GM12801 (cell line): ENCODE data around the gene CLDN15.

Experiments
- TF ChIP-seq, protein P1 (sequence below): IDR thresholded peaks from one replicate; pipeline ENCODE4 v1.5.1; 2011; ENCODE audit warnings: control low read depth; ENCODE audit not compliant: insufficient read length; ENCODE audit errors: extremely low read depth

CLDN15 gene

DNA sequence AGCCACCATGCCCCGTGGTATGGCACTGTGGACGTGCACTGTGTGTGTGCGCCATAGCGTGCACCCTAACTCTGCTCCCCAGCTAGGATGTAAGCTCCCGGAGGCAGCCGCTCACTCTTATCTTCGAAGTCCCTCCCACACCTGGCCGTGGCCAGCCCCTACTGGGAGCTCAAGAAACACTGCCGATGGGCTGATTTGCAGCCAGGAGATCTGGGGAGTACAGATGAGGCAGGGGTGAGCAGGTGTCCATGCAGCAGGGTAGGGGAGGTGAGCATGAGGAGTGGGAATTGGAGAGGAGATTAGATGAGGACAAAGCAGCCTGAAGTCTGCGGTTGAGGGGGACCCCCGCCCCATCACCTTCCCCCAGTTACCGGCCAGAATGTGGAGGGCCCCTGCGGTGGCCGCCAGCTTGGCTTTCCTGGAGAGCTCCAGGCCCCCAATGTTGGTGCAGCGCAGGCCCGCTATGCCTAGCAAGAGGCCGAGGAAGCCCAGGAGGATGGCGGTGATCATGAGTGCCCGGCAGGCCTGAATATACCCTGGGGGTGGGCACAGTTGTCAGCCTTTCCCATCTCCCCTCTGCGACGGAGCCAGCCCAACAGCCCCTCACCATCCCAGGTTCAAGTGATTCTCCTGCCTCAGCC is 3.6 kb downstream of the CLDN15 start:
- TF ChIP-seq, protein P1, sequence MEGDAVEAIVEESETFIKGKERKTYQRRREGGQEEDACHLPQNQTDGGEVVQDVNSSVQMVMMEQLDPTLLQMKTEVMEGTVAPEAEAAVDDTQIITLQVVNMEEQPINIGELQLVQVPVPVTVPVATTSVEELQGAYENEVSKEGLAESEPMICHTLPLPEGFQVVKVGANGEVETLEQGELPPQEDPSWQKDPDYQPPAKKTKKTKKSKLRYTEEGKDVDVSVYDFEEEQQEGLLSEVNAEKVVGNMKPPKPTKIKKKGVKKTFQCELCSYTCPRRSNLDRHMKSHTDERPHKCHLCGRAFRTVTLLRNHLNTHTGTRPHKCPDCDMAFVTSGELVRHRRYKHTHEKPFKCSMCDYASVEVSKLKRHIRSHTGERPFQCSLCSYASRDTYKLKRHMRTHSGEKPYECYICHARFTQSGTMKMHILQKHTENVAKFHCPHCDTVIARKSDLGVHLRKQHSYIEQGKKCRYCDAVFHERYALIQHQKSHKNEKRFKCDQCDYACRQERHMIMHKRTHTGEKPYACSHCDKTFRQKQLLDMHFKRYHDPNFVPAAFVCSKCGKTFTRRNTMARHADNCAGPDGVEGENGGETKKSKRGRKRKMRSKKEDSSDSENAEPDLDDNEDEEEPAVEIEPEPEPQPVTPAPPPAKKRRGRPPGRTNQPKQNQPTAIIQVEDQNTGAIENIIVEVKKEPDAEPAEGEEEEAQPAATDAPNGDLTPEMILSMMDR: no peak

DNA sequence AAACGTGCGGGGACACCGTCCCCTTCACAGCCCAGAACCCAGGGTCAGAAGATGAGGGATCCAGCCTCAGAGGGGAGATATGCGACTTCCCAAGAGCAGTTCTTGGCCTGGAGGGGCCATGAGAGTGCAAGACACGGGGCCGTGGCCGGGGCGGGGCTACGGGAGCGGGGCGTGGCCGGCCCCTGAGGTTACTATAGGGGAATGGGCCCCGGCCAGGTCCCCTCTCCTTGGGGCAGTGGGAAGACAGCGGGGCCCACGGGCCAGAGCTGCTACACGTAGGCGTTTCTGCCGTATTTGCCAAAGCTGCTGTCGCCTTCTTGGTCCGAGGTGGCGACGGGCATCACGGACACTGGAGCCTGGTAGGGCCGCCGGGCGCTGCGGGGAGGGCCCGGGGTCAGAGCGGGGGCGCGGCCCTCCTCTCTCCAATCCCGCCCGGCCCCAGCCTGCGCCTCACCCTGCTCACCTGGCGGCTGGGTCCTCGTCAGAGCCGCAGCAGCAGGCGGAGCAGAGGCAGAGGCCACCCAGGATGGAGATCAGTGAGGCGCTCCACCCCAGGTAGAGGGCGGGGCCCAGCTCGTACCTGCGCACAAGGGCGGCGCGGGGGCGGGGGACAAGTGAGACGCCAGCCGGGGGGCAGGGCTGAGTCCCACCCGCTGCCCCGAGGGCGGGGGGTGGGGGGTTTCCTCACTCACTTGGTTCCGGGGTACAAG is 5.3 kb downstream of the CLDN15 start:
- TF ChIP-seq, protein P1: no peak

DNA sequence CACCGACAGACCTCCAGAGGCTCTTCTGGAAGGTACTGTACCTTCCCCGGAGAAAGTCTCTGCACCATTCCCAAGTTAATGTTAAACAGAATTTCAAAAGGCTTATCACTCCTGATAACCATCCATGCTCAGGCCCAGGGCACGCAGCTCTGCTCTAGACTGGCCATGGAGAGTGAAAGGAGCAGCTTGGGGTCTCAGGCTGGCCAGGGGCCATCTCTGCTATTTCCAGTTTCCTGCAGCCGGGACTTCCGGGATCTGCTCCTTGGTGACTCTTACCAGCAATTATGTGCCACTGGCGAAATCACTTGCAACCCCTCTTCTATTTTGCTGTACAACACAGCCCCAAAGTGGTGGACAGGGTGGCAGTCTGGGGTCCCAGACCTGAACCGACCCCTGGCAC is 6.0 kb downstream of the CLDN15 start:
- TF ChIP-seq, protein P1: no peak

DNA sequence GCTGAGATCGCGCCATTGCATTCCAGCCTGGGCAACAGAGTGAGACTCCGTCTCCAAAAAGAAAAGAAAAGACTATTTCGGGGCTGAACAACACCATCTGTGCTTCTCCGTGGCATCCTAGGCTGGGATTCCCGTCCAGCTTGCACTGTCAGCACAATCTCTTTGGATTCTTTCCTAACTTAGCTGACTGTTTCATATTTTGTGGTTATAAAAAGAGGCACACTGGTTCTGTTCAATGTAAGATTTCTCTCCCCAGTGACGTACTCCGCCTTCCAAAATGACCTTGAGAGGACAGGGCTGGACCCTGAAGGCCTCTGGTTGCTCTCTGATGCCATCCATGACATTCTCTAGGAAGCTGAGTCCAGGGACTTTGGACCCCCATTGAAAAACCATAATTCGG is 10.9 kb downstream of the CLDN15 start:
- TF ChIP-seq, protein P1: no peak

DNA sequence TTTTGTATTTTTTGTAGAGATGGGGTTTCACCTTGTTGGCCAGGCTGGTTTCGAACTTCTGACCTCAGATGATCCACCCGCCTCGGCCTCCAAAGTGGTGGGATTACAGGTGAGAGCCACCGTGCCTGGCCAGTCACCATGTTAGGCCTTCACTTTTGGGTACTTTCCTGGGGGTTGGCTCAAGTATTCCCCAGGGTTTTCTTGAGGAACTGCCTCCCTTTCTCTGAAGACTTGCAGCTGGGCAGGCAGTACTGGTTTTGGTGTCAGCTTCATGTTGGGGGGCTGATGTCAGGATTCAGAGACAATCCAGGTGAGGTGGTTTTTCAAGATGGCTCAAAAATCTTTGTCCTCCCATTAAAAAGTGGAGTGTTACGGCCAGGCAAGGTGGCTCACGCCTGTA is 12.0 kb downstream of the CLDN15 start:
- TF ChIP-seq, protein P1: no peak

DNA sequence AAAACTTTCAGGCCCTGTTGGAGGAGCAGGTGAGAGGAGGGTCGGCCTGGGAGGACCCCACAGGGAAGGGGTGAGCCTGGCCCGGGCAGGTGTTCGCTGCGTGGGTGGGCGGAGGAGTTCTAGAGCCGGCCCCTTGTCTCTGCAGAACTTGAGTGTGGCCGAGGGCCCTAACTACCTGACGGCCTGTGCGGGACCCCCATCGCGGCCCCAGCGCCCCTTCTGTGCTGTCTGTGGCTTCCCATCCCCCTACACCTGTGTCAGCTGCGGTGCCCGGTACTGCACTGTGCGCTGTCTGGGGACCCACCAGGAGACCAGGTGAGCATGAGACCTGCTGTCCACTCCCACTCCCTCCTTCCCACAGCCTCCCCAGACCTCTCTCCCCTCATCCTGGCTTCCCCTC is 14.1 kb downstream of the CLDN15 start:
- TF ChIP-seq, protein P1: no peak

DNA sequence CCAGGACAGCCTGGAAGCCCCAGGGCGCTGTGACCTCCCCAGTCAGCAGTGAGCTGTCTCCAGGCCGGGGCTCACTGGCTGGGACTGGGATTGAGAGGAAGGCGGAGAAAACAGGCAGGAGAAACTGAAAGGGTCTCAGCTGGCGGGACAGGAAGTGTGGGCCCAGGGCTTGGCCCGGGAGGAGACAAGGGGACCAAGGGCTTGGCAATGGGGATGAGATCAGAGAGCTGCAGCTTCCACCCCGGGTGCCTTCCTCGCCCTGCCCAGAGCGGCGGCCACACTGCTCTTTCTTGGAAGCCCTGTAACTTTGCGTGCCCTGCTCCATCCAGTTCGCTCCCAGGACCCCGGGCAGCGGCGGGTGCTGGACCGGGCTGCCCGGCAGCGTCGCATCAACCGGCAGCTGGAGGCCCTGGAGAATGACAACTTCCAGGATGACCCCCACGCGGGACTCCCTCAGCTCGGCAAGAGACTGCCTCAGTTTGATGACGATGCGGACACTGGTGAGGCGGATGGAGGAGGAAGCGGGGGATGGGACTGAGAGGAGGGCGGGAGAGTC is 15.2 kb downstream of the CLDN15 start:
- TF ChIP-seq, protein P1: no peak
